Sciatic nerve (tissue), 2 donors: ENCODE results near the gene CREB5. TPM values are rescaled to one million over a fixed set of nuclear protein-coding genes. Genes with fewer than 3 reads are reported as not detected.

Source experiments
- ATAC-seq: fragments of 200-7000 bp; cut with Tn5 transposase; one replicate; pipeline ENCODE4 v1.9.1; 2020; ENCODE audit warnings: mild to moderate bottlenecking, moderate library complexity
- DNase-seq: peaks from one replicate; pipeline ENCODE4 v3.0.0-alpha.2; 2020; ENCODE audit warnings: low spot score
- intact Hi-C: fragments of 100-400 bp; cut with DNase I; formaldehyde crosslinking; loops from one replicate; pipeline ENCODE4 v1.14.2; 2022
- total RNA-seq: library from RNA; stranded (reverse); fragmentation: NEBNext Ultra II Directional; extraction: Animal tissue kit (Norgen Biotek cat#: 25700); gene quantifications from one replicate; pipeline ENCODE4 v1.2.1, GENCODE V29; 2021
- donor health status: DM: no; HTN: no; CAD: no.
- donor health status: DM: no; HTN: no; CAD: no.

The CREB5 gene
- total RNA-seq, 1 donor from 2014 or later: 20.1 TPM

DNA sequence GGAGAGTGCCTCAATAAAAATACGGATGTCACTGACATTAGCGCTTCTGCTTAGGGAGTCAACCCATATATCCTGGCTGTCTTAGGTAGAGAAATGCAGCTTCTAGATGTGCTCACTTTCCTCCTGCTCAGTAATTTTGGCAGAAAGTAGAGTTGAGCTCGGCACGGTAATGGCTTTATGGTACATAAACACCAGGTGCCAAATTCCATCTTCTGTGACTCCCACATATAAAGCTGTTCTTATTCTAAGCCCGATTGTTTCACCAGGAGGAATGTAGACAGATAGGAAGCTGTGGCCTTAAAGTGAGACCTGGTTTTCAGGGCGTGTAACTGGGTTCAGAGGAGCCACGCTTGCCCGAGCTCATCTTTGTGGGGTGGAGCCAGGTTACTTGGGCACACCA, 143.7 kb downstream of the CREB5 start:
- no peak for ATAC-seq
- intact Hi-C loops: no loop called here

GRCh38 chr7:28556671-28557070, 144.4 kb downstream of the CREB5 start:
- ATAC-seq (no peak), DNase-seq (no peak)
- intact Hi-C loops: no loop called here

More for the DNA sequence above, 143.7 kb downstream of the CREB5 start:
- DNase-seq: no peak

DNA sequence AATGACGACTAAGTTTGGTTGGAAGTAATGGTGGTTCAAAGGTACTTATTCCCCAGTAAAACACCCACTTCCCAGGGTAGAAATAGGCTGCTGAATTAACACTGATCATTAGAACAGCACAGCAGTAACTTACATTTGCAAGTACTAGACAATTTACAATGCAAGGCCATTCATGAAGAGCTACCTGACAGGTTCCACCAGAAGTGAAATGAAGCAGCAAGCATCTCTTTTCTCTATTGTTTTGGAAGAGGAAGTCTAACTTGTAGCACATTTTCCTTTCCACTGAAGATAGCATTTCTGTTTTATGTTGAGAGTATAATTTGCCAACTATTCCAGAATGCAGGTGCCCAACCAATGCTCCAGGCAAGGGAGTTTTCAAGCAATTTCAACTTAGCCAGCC, 145.9 kb downstream of the CREB5 start:
- intact Hi-C loops: no loop called here
- DNase-seq (no peak), ATAC-seq (no peak)

- intact Hi-C loops: no loop called here
- ATAC-seq: no peak
- DNase-seq: no peak
Observed at GRCh38 chr7:28560767-28561166, 148.4 kb downstream of the CREB5 start.

- no peak for ATAC-seq
- no peak for DNase-seq
- intact Hi-C loops: no loop called here
Observed at GRCh38 chr7:28564033-28564432, 151.7 kb downstream of the CREB5 start.

DNA sequence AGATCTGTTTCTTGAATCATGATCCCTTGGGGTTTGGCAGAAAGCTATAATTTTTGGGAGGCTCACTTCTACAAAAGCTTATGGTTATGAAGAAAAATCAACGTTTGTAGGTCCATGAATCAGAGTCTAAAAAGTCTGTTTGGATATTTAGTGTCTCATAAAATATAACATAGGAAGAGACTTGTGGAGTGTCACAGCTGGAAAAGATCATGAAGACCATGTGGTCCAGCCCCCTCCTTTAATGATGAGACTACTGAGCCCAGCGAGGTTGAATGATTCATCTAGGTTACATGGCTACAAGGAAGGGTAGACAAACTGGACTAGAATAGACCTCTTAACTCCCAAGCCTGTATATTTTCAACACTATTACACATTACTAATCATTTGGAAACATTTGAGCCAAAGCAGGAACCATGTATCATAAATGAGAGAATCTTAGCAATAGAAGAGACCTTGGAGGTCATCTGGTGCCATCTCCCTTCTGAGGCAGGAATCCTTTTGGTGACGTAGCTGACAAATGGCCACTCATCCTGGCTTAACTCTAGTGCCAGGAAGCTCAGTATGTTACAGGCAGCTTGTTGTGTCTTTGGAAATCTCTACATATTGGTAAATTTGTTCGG, 152.5 kb downstream of the CREB5 start:
- DNase-seq (no peak), ATAC-seq (no peak)
- intact Hi-C loops: no loop called here

DNA sequence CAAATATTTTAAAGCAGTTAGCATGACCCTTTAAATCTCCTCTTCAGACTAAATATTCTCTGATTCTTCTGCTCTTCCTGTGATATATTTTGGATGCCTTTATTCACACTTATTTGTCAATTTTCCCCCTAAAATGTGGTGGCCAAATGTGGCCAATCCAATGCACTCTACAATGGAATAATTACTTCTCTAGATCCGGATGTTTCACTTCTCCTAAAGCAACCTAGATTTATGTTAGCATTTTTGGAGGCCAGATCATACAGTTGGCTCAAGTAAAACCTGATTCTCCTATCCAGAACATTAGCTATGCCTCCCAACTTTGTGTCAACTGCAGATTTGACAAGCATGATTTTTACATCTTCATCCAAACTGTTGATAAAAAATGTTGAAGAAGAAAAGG, 153.7 kb downstream of the CREB5 start:
- no peak for ATAC-seq
- intact Hi-C loops: no loop called here
- DNase-seq: no peak

DNA sequence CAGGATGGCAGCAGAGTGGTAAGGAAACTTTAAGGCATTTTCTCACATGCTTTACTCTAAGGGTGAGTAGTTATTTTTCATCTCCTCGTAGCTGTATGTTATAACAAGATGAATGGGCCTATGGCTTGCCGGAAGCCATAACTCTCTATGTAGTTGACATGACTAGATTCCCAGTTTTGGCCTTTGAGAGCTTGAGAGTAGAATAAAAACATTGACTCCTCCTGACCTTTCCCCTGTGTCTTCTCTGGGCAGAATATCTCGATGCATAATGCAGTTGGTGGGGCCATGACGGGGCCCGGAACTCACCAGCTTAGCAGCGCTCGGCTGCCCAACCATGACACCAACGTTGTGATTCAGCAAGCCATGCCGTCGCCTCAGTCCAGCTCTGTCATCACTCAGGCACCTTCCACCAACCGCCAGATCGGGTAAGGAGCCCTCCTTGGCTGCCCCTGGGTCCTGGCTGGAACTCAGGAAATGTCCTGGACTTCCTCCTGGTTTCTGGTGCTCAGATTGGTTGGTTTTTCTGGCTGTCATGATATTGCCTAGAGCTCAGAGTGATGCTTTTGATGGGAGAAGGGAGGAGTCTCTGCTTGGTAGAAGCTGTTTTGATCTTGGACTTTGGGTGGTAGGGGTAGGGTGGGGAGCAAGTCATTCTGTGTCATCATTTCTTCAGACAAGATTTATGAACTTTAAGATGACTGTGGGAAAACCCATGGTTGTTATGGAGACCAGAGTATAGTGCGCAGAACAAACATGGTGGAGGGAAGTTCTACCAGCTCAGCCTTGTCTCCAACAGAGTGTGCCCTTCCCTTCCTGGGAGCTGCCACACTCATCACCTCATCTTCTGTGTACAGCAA, 158.0 kb downstream of the CREB5 start:
- intact Hi-C loops: no loop called here
- no peak for DNase-seq
- no peak for ATAC-seq

GRCh38 chr7:28570970-28571288, 158.6 kb downstream of the CREB5 start:
- intact Hi-C loops: no loop called here
- DNase-seq: no peak
- no peak for ATAC-seq

- DNase-seq (no peak), ATAC-seq (no peak)
- intact Hi-C loops: no loop called here
Observed at GRCh38 chr7:28571405-28571804, 159.1 kb downstream of the CREB5 start.

- ATAC-seq (peak; percentile 39), DNase-seq (no peak)
- intact Hi-C loops: no loop called here
Observed at GRCh38 chr7:28572321-28573058, 160.2 kb downstream of the CREB5 start.

DNA sequence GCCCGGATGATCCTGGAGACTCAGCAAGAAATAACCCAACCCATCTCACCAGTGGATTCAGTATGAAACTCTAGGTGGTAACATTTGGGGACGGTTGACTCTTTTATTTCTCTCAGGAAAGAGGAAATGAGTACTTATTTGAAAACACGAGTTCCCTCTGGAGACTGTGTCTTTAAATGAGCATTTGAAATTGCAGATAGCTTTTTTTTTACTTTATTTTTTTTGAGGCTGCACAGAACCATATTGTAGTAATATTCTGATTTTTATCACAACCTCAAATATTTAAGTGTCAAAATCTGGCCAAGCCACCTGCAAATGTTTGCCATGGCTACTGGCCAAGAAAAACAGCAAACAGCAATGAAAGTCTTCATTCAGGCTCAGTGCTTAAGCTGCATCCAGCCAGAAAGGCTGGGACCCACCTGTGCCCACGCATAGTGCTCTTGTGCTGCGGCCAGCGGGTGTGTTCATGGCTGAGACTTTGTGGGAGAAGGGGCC, 160.8 kb downstream of the CREB5 start:
- DNase-seq (peak; percentile 62), ATAC-seq (peak; percentile 89)
- intact Hi-C loops: no loop called here

GRCh38 chr7:28573651-28574301, 161.5 kb downstream of the CREB5 start:
- no peak for ATAC-seq

GRCh38 chr7:28575241-28575643, 162.9 kb downstream of the CREB5 start:
- DNase-seq (no peak), ATAC-seq (no peak)
- intact Hi-C loops: no loop called here

More at GRCh38 chr7:28573651-28574301, 161.5 kb downstream of the CREB5 start:
- DNase-seq: no peak
- intact Hi-C loops: no loop called here

DNA sequence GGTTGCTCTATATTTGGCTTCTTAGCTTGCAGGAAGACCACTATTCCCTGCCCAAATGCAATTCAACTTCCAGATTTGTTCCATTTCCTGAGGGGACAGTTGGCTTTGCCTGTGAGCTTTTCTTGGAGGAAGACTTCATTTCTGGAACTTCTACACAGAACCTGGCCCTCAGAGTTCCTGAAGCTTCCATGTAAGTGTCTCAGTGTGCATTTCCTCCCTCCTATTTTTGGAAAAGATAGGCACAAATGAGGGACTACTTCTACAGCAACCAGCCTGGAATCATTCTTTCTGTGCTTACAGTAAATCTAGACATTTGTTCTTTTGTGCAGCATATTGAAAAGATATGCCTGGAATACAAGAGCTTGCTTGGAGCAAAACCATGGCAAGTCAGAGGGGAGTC, 164.3 kb downstream of the CREB5 start:
- ATAC-seq: no peak
- intact Hi-C loops: no loop called here

GRCh38 chr7:28579571-28579970, 167.3 kb downstream of the CREB5 start:
- intact Hi-C loops: no loop called here
- DNase-seq: no peak
- ATAC-seq: no peak

More for the DNA sequence above, 164.3 kb downstream of the CREB5 start:
- DNase-seq: no peak

GRCh38 chr7:28580665-28581064, 168.3 kb downstream of the CREB5 start:
- ATAC-seq (no peak), DNase-seq (no peak)
- intact Hi-C loops: no loop called here

DNA sequence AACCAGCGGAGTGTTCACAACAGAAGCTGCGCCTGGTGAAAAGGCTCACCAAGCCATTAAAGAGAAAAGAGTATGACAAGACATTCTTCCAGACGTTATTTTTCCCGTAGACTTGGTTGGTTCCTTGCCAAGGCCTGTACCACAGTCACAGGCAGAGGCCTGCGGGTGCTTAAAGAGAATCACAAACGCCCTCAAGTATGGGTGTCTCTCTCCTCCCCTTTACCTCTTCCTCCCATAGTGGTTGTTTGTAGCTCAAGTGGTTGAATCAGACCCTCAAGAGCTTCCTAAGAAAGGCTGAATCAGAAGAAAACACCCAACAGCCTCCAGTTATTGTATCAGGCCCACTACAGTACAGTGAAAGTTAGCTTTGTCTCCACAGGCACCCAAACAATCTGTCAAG, 169.0 kb downstream of the CREB5 start:
- no peak for DNase-seq
- intact Hi-C loops: no loop called here
- no peak for ATAC-seq

DNA sequence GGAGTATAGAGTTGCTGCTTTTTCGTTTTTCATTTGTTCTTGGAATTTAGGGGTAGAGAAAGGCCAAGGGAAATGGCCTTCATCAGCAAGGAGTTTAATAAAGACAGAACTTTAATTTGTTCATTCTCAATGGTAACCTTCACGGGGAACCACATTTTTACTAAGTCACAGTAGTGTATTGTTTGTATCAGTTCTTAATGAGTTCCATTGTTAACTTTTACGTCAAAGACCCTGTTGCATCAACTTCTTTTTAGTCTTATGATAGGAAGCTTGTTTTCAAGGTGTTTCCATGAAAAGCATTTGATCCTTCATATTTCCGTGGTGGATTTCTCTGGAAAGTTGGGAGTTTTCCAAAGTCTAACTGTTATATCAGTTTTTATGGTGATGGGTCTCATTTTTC, 169.9 kb downstream of the CREB5 start:
- no peak for ATAC-seq
- intact Hi-C loops: no loop called here
- no peak for DNase-seq
